ENCODE measurements around the gene GTF3C1.

DNA sequence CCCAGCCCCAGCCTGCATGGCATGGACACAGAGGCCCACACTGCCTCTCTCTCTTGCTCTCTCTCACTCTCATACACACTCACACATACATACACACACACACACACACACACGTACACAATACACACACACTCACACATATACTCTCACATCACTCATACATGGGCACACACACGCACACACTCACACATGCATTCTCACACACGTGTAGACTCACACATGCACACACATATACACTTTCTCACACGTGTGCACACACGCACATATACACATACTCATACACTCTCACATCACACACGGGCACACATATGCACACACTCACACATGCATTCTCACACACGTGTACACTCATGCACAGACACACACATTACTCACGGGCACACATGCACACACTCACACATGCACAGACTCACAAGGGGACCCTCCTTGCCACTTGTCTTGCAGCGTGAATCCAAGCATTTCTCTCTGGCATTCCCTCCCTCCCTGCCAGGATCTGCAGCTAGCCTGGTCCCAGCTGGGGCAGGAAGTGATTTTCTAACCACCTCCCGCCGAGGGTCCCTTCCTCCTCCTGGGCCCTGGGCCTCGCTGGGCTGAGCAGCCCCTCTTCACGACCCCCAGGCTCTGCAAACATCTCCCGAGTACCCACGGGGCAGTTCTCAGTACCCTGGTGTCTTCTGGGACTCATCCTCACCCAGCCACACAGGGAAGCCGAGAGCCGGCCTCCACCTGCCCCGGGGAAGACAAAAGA is 110.3 kb downstream of the GTF3C1 start:
- TF ChIP-seq EP300 (conservative IDR thresholded peaks at IDR 0.05; ENCODE audit: poor library complexity, severe bottlenecking), result no peak
- TF ChIP-seq, protein P1, sequence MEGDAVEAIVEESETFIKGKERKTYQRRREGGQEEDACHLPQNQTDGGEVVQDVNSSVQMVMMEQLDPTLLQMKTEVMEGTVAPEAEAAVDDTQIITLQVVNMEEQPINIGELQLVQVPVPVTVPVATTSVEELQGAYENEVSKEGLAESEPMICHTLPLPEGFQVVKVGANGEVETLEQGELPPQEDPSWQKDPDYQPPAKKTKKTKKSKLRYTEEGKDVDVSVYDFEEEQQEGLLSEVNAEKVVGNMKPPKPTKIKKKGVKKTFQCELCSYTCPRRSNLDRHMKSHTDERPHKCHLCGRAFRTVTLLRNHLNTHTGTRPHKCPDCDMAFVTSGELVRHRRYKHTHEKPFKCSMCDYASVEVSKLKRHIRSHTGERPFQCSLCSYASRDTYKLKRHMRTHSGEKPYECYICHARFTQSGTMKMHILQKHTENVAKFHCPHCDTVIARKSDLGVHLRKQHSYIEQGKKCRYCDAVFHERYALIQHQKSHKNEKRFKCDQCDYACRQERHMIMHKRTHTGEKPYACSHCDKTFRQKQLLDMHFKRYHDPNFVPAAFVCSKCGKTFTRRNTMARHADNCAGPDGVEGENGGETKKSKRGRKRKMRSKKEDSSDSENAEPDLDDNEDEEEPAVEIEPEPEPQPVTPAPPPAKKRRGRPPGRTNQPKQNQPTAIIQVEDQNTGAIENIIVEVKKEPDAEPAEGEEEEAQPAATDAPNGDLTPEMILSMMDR (IDR thresholded peaks at IDR 0.05; ENCODE audit: poor library complexity, severe bottlenecking), result no peak
- TF ChIP-seq, protein P2, sequence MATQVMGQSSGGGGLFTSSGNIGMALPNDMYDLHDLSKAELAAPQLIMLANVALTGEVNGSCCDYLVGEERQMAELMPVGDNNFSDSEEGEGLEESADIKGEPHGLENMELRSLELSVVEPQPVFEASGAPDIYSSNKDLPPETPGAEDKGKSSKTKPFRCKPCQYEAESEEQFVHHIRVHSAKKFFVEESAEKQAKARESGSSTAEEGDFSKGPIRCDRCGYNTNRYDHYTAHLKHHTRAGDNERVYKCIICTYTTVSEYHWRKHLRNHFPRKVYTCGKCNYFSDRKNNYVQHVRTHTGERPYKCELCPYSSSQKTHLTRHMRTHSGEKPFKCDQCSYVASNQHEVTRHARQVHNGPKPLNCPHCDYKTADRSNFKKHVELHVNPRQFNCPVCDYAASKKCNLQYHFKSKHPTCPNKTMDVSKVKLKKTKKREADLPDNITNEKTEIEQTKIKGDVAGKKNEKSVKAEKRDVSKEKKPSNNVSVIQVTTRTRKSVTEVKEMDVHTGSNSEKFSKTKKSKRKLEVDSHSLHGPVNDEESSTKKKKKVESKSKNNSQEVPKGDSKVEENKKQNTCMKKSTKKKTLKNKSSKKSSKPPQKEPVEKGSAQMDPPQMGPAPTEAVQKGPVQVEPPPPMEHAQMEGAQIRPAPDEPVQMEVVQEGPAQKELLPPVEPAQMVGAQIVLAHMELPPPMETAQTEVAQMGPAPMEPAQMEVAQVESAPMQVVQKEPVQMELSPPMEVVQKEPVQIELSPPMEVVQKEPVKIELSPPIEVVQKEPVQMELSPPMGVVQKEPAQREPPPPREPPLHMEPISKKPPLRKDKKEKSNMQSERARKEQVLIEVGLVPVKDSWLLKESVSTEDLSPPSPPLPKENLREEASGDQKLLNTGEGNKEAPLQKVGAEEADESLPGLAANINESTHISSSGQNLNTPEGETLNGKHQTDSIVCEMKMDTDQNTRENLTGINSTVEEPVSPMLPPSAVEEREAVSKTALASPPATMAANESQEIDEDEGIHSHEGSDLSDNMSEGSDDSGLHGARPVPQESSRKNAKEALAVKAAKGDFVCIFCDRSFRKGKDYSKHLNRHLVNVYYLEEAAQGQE (IDR thresholded peaks at IDR 0.05; ENCODE audit: borderline replicate concordance), result no peak
- TF ChIP-seq RAD21 (conservative IDR thresholded peaks at IDR 0.05), result no peak
